ENCODE measurements around the gene PLXNA2. TPM values are rescaled to one million over a fixed set of nuclear protein-coding genes. Genes with fewer than 3 reads are reported as not detected.

PLXNA2 gene
- total and polyA plus RNA-seq, 2 of the 13 experiments (the other 11 are each of a cell fraction or from before 2014, with no cell fraction given) = 1.1 to 2.1 TPM

DNA sequence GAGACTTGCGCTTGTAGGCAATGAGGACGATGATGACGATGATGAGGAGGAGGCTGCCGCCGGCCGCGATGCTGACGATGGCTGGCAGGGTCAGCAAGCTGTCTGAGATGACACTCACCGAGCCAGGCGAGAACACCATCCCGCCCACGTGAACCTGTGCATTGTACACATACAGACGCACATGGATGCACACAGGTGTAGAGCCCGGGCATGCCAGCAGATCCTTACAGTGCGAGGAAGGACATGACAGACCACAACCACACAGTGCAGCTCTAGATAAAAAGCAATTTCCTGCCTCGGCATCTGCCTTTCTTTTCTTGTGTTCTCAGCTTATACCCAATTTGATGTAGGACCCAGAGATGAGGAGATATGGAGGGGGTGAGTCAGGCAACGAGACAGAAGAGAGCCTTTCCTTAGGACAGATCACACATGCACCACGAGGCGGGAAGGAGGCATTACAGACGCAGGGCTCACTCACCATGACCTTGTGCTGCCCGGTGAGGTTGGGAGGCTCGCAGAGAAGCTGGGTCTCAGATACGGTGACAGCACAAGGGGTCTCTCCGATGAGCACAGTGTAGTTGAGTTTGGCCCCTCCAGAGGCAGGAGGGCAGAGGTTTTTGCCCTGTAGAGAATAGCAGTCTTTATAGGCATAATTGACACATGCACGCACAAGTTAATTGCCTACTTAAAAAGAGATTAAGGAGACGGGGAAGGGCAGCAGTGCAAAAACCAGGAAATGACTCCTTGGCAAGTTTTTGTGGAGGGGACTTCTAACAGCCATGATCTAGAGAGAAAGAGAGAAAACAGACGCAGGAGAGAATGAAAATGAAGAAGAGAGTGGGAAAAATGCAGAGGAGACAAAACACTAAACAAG, 199.4 kb downstream of the PLXNA2 start:
- no peak for FAIRE-seq
- no peaks in the 10 kb centered on the region for H3K9me3 ChIP-seq (ENCODE audit: low read length)
- intact Hi-C loops (cut with micrococcal nuclease; ENCODE audit: unreplicated experiment) = no loop called here
- peaks cover 0 to 4% of the 10 kb centered on the region in 2 experiments; a peak in 2 of 5 replicates for H3K36me3 ChIP-seq (replicated peaks in 1 of 2; ENCODE audit: control insufficient read depth in 1 of 2, insufficient read depth in 2 of 2, low read length in 2 of 2)
- WGBS (ENCODE audit: low lambda C conversion rate) = 91% methylated on average over 27 of the region's 27 CpGs
- H3K9ac ChIP-seq (ENCODE audit: insufficient read depth, low read depth, low read length) = no peak overlapping the region
- no peak overlapping the region for H3K4me3 ChIP-seq (replicated peaks in 1 of 3; ENCODE audit: insufficient read depth in 1 of 3, low read depth in 2 of 3, low read length in 3 of 3)
- H3K27me3 ChIP-seq (ENCODE audit: control insufficient read depth in 1 of 2, insufficient read depth in 2 of 2, low read length in 2 of 2) = no peaks in the 10 kb centered on the region
- no peak overlapping the region for H3K27ac ChIP-seq (ENCODE audit: extremely low read length, insufficient read depth, low read length)
- in situ Hi-C loops (cut with HindIII; ENCODE audit: extremely low pct_ligation_motif_present, low pct_unique_long_range_greater_than_20kb) = no loop called here
- H2AFZ ChIP-seq (ENCODE audit: low read length) = no peak overlapping the region
- no peaks in the 10 kb centered on the region for H3K79me2 ChIP-seq (ENCODE audit: insufficient read depth, low read length)
- ATAC-seq = no peak
- peaks cover 17% of the 10 kb centered on the region for H3K4me1 ChIP-seq (ENCODE audit: insufficient read depth, low read length)
- ChIA-PET POLR2A (no interaction called here), CTCF (ENCODE audit: low intra/inter-chr PET ratio, low total read pairs) (no interaction called here)
- BruUV-seq (replicated peaks) = no TSS peak
- TF ChIP-seq ELK4 (CRISPR knock-in tag; IDR thresholded peaks at IDR 0.05; ENCODE audit: borderline replicate concordance) (no peak), ZNF572 (CRISPR knock-in tag; IDR thresholded peaks at IDR 0.05) (0 out of 2 replicates have a peak, but pooled peaks have one; percentile 29)
- H3K4me2 ChIP-seq (ENCODE audit: low read depth, low read length) = no peak overlapping the region
- no peak for DNase-seq (ENCODE audit: low spot score)
- H4K20me1 ChIP-seq (ENCODE audit: insufficient read depth, low read length) = no peaks in the 10 kb centered on the region

DNA sequence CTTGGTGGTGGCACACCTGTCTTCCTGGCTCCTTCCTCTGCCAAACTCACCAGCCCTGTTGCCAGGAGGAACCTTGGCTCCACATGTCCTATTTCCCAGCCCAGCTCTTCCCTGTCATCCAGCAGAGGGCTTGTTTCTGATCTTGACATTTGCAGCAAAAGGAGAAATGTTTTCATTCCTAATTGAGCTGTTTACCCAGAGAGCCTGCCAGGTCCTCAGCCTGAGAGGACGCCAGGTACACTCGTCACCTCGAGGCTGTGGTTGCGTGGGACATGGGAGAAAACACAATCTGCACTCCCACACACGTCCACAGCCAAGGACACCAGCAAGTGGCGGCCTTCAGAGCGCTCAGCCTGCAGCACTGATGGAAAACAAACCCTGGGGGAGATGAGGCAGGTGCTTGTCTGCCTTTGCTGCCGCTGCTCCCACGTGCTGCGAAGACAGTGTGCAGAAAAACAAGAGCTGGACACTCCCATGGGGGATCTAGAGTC, 200.4 kb downstream of the PLXNA2 start:
- H3K9ac ChIP-seq (ENCODE audit: insufficient read depth, low read depth, low read length) = no peak overlapping the region
- DNase-seq (ENCODE audit: low spot score) (no peak), FAIRE-seq (no peak), ATAC-seq (no peak)
- H3K4me1 ChIP-seq (ENCODE audit: insufficient read depth, low read length) = peaks cover 17% of the 10 kb centered on the region
- peaks cover 0 to 4% of the 10 kb centered on the region in 2 experiments; a peak in 2 of 5 replicates for H3K36me3 ChIP-seq (replicated peaks in 1 of 2; ENCODE audit: control insufficient read depth in 1 of 2, insufficient read depth in 2 of 2, low read length in 2 of 2)
- intact Hi-C loops (cut with micrococcal nuclease; ENCODE audit: unreplicated experiment) = no loop called here
- no TSS peak for BruUV-seq (replicated peaks)
- WGBS (ENCODE audit: low lambda C conversion rate) = 78% methylated on average over 7 of the region's 10 CpGs
- H2AFZ ChIP-seq (ENCODE audit: low read length) = no peak overlapping the region
- H3K27ac ChIP-seq (ENCODE audit: extremely low read length, insufficient read depth, low read length) = no peak overlapping the region
- H4K20me1 ChIP-seq (ENCODE audit: insufficient read depth, low read length) = no peaks in the 10 kb centered on the region
- no peak overlapping the region for H3K4me2 ChIP-seq (ENCODE audit: low read depth, low read length)
- POLR2A ChIA-PET = no interaction called here
- in situ Hi-C loops (cut with HindIII; ENCODE audit: extremely low pct_ligation_motif_present, low pct_unique_long_range_greater_than_20kb) = no loop called here
- no peaks in the 10 kb centered on the region for H3K9me3 ChIP-seq (ENCODE audit: low read length)
- no peaks in the 10 kb centered on the region for H3K27me3 ChIP-seq (ENCODE audit: control insufficient read depth in 1 of 2, insufficient read depth in 2 of 2, low read length in 2 of 2)
- H3K4me3 ChIP-seq (replicated peaks in 1 of 3; ENCODE audit: insufficient read depth in 1 of 3, low read depth in 2 of 3, low read length in 3 of 3) = no peak overlapping the region
- CTCF ChIA-PET (ENCODE audit: low intra/inter-chr PET ratio, low total read pairs) = no interaction called here
- no peaks in the 10 kb centered on the region for H3K79me2 ChIP-seq (ENCODE audit: insufficient read depth, low read length)
- TF ChIP-seq ZMAT3 (CRISPR knock-in tag; conservative IDR thresholded peaks at IDR 0.05) (no peak), REXO4 (CRISPR knock-in tag; IDR thresholded peaks at IDR 0.05; ENCODE audit: borderline replicate concordance) (no peak), TOE1 (CRISPR knock-in tag; IDR thresholded peaks at IDR 0.05) (no peak), ZNF253 (CRISPR knock-in tag; IDR thresholded peaks at IDR 0.05; ENCODE audit: borderline replicate concordance) (no peak), NFE2L2 (IDR thresholded peaks at IDR 0.05; ENCODE audit: low read length) (no peak), ZNF282 (IDR thresholded peaks at IDR 0.05; ENCODE audit: partially characterized antibody) (no peak), NFYC (CRISPR knock-in tag; IDR thresholded peaks at IDR 0.05) (no peak), ZFP90 (CRISPR knock-in tag; IDR thresholded peaks at IDR 0.05; ENCODE audit: borderline replicate concordance) (no peak)
- TF ChIP-seq, protein P1, sequence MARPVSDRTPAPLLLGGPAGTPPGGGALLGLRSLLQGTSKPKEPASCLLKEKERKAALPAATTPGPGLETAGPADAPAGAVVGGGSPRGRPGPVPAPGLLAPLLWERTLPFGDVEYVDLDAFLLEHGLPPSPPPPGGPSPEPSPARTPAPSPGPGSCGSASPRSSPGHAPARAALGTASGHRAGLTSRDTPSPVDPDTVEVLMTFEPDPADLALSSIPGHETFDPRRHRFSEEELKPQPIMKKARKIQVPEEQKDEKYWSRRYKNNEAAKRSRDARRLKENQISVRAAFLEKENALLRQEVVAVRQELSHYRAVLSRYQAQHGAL (CRISPR knock-in tag; IDR thresholded peaks at IDR 0.05; ENCODE audit: not compliant biosample characterization) = no peak

Data from HepG2 (cell line).